Right atrium auricular region (tissue), 2 donors: Measurements from ENCODE around the gene CD180. TPM values are rescaled to one million over a fixed set of nuclear protein-coding genes. Genes with fewer than 3 reads are reported as not detected.

Experiments
- DNase-seq: peaks from one replicate; pipeline ENCODE4 v3.0.0-alpha.2; 2019; ENCODE audit warnings: low spot score
- H3K27ac ChIP-seq, 2 donors: fragments of 200-600 bp; sonication (generic); 1 replicate in 1 of 2; 2 replicates in 1 of 2; pipeline ENCODE4 v1.5.1; 2016 to 2019
- H3K27me3 ChIP-seq, 2 donors: fragments of 200-600 bp; sonication (generic); one replicate each; pipeline versions ENCODE4 v1.5.1 to v1.6.0; 2017 to 2019
- H3K36me3 ChIP-seq: fragments of 200-600 bp; sonication (generic); one replicate; pipeline ENCODE4 v1.5.1; 2016
- H3K4me1 ChIP-seq, 2 donors: fragments of 200-600 bp; sonication (generic); one replicate each; pipeline versions ENCODE4 v1.5.1 to v1.6.0; 2017 to 2019
- H3K4me3 ChIP-seq, 2 donors: fragments of 200-600 bp; sonication (generic); 1 replicate in 1 of 2; 2 replicates in 1 of 2; pipeline ENCODE4 v1.5.1; 2017 to 2019; ENCODE audit warnings: mild to moderate bottlenecking in 1 of 2, moderate library complexity in 1 of 2
- H3K9me3 ChIP-seq, 2 donors: fragments of 200-600 bp; sonication (generic); one replicate each; pipeline ENCODE4 v1.5.1; 2019
- total RNA-seq, 2 donors: library from RNA; depleted of rRNA; stranded (reverse); fragments of >200 nt; gene quantifications; one replicate each; pipeline ENCODE4 v1.1.0, GENCODE V29; 2016
- TF ChIP-seq, protein P1 (sequence below), 2 donors: fragments of 200-600 bp; sonication (generic); IDR thresholded peaks; one replicate each; pipeline ENCODE4 v1.5.1; 2019; ENCODE audit warnings: antibody characterized with exemption in 2 of 2

Gene CD180
- total RNA-seq, 2 donors from 2014 or later: 0.26 to 1.2 TPM

GRCh38 chr5:67156976-67157583, 39.5 kb downstream of the CD180 start:
- peaks cover 41% of the 10 kb centered on the region for H3K36me3 ChIP-seq
- H3K4me1 ChIP-seq: peaks cover 0 to 12% of the 10 kb centered on the region in 2 donors
- H3K27me3 ChIP-seq: no peaks in the 10 kb centered on the region
- TF ChIP-seq, protein P1, sequence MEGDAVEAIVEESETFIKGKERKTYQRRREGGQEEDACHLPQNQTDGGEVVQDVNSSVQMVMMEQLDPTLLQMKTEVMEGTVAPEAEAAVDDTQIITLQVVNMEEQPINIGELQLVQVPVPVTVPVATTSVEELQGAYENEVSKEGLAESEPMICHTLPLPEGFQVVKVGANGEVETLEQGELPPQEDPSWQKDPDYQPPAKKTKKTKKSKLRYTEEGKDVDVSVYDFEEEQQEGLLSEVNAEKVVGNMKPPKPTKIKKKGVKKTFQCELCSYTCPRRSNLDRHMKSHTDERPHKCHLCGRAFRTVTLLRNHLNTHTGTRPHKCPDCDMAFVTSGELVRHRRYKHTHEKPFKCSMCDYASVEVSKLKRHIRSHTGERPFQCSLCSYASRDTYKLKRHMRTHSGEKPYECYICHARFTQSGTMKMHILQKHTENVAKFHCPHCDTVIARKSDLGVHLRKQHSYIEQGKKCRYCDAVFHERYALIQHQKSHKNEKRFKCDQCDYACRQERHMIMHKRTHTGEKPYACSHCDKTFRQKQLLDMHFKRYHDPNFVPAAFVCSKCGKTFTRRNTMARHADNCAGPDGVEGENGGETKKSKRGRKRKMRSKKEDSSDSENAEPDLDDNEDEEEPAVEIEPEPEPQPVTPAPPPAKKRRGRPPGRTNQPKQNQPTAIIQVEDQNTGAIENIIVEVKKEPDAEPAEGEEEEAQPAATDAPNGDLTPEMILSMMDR (IDR thresholded peaks at IDR 0.05): peak; percentile 72 to 83
- DNase-seq: no peak
- no peak overlapping the region for H3K27ac ChIP-seq
- H3K9me3 ChIP-seq: no peaks in the 10 kb centered on the region
- no peak overlapping the region for H3K4me3 ChIP-seq

DNA sequence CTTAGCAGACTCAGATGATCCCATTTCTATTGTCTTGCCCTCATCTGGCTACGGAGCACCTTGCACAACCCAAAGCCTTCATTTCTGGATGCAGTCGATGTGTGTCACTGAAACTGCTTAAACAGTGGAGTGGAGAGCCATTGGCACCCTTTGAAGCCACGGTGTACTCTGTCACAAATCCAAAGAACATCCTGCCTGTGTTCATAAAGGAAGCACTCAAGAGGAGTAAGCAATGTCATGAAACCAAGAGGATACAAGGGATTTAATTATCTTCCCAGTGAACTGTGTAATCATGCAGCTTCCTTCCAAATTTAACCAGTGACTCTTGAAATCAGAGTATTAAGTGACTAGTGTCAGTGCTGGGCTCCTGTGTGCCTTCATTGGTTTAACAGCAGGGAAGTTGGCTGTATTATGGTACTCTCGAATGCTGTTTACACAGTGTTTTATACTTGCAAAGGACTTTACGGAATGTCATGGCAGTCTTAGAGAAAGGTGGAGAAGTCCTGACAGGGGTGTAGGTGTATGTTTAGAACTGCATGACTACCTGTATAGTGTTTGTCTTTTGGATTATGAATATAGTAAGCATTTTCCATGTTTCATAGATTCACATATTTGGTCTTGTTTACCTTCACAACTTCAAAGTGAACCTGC, 41.9 kb downstream of the CD180 start:
- no peaks in the 10 kb centered on the region for H3K27me3 ChIP-seq
- H3K4me3 ChIP-seq: no peak overlapping the region
- TF ChIP-seq, protein P1 (IDR thresholded peaks at IDR 0.05): no peak
- peak overlapping the region; percentile 50 to 76 for H3K27ac ChIP-seq
- DNase-seq: no peak
- no peaks in the 10 kb centered on the region for H3K9me3 ChIP-seq
- H3K4me1 ChIP-seq: peaks cover 0 to 12% of the 10 kb centered on the region in 2 donors
- H3K36me3 ChIP-seq: peaks cover 49% of the 10 kb centered on the region

GRCh38 chr5:67153292-67153691, 43.3 kb downstream of the CD180 start:
- Histone ChIP-seq H3K9me3 (no peaks in the 10 kb centered on the region), H3K27me3 (no peaks in the 10 kb centered on the region), H3K27ac (peak overlapping the region; percentile 50 to 76), H3K4me3 (no peak overlapping the region), H3K36me3 (peaks cover 48% of the 10 kb centered on the region), H3K4me1 (peaks cover 0 to 18% of the 10 kb centered on the region in 2 donors)
- DNase-seq: no peak
- TF ChIP-seq, protein P1 (IDR thresholded peaks at IDR 0.05): no peak

DNA sequence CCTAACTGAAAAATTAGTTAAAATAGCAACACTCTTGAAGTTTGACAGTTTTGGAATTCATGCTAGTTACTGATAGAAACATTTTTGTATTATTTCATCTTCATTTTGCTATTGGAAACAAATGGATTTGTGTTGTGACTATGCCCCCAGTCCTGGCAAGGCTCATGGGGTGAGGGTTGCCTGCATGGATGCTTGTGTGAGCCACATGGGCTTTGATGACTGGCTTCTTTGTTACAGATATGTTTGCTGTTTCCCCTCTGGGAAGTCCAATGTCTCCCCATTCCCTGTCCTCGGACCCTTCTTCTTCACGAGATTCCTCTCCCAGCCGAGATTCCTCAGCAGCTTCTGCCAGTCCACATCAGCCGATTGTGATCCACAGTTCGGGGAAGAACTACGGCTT, 44.2 kb downstream of the CD180 start:
- H3K27me3 ChIP-seq: no peaks in the 10 kb centered on the region
- TF ChIP-seq, protein P1 (IDR thresholded peaks at IDR 0.05): no peak
- H3K9me3 ChIP-seq: no peaks in the 10 kb centered on the region
- H3K36me3 ChIP-seq: peaks cover 46% of the 10 kb centered on the region
- no peak for DNase-seq
- H3K27ac ChIP-seq: no peak overlapping the region
- peaks cover 0 to 18% of the 10 kb centered on the region in 2 donors for H3K4me1 ChIP-seq
- H3K4me3 ChIP-seq: no peak overlapping the region

GRCh38 chr5:67149951-67150523, 46.6 kb downstream of the CD180 start:
- Histone ChIP-seq H3K9me3 (no peaks in the 10 kb centered on the region), H3K27ac (peak overlapping the region in 1 of 2 donors; percentile 19), H3K4me3 (no peak overlapping the region)

More at GRCh38 chr5:67149951-67150523, 46.6 kb downstream of the CD180 start:
- Histone ChIP-seq H3K36me3 (peaks cover 60% of the 10 kb centered on the region), H3K27me3 (no peaks in the 10 kb centered on the region), H3K4me1 (peaks cover 0 to 12% of the 10 kb centered on the region in 2 donors)
- DNase-seq: no peak
- TF ChIP-seq, protein P1 (IDR thresholded peaks at IDR 0.05): peak in 1 of 2 donors; percentile 56
